Astrocyte of the hippocampus (primary cell): ENCODE measurements around the gene CCNA2.

Experiments used
- DNase-seq: peaks from one replicate; pipeline ENCODE4 v3.0.0; 2011; ENCODE audit warnings: low read depth, low spot score

CCNA2 gene

GRCh38 chr4:121823505-121824170 is at the start of gene CCNA2:
Gene CCNA2, minus strand, starts transcription at chr4:121823883. Its CDS starts 255 bp downstream, at chr4:121823628.
- DNase-seq: peak; percentile 98

- DNase-seq: peak; percentile 99
These were observed 46.4 kb upstream of the CCNA2 start, which contains the start of gene BBS7 for GRCh38 chr4:121869841-121870822. Gene BBS7, minus strand, starts transcription at chr4:121870474. Its CDS starts 161 bp downstream, at chr4:121870313.

DNA sequence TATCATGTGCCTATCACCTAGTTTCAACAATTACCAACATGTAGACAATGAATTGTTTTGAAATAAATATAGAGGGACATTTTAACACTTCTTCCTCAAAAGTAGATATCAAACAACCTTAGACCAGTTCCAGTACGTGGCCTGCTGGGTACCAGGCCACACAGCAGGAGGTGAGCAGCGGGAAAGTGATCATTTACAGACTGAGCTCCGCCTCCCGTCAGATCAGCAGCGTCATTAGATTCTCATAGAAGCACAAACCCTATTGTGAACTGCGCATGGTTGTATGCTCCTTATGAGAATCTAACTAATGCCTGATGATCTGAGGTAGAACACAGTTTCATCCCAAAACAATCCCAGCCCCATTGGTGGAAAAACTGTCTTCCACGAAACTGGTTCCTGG is 40.1 kb upstream of the CCNA2 start:
- peak; percentile 3 for DNase-seq

- no peak for DNase-seq
These were observed 37.7 kb upstream of the CCNA2 start for GRCh38 chr4:121861426-121861825.

DNA sequence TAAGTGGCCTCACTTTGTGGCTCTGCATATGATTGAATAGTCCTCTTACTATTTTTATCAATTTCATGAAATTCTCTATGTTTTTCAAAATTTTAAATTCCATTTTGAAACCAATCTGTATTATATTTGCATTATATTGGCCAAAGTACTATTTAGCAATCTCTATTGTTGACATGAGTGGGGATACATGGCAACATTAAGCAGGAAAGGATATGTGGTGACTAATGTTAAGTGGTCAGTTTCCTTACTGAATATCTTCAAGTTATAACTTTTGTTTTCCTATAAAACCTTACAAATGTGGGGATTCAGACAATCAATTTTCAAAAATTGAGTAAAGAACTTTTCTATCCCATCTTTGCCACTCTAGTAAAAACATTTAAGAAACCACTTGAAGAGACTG is 36.4 kb upstream of the CCNA2 start:
- DNase-seq: no peak

DNA sequence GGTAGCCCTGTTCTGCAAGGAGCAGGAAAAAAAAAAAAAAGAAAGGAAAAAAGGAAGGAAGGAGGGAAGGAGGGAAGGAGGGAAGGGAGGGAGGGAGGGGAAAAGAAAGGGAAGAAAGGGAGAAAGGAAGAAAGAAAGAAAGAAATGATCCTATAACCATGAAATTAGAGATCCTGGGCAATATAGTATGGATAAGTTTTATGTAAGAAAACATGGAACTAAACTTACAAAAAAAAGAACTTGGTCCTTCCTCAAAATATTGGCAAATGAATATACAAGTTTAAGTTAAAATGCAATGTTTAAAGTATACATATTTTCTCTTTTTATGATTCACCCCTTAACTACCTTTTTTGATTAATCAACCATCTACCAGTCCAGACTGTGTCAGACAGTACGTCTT is 27.7 kb upstream of the CCNA2 start:
- DNase-seq: no peak

- DNase-seq: no peak
These were observed 23.0 kb upstream of the CCNA2 start for GRCh38 chr4:121846662-121847061.

- no peak for DNase-seq
These were observed 19.2 kb upstream of the CCNA2 start for GRCh38 chr4:121842862-121843261.

DNA sequence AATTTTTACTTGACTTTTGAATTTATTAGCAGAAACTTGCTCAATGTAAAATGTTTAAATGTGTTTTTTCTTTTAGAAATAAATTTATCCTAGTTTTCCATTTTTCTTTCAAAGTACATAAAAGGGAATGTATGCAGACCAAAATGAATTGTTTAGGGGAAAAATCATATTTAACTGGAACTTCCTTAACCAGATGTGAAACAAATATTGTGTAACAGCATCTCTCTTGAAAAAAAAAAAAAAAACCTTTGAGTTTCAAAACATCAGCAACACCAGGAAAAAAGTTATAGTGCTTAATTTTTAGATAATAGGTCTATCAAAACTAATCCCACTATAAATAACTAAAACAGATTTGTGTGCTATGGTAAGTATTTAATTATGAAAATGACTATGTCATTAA is 14.5 kb upstream of the CCNA2 start:
- no peak for DNase-seq

DNA sequence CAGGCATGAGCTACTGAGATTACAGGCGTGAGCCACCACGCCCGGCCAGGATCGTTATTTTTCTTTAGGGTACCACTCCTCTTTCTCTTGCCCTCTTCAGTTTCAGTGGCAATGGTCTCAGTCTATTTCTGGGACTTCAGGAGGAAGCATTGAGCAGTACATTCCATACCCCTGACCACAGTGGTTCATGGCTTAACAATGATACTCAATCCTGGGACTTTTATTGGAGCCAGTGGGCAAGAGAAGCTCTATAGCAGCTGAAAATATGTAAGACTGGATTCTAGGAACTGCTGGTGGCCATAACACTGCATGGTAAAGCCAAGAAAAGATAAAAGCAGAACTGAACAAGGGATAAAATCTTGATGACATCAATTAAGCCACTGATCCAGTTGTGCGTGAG is 5.8 kb upstream of the CCNA2 start:
- no peak for DNase-seq

DNA sequence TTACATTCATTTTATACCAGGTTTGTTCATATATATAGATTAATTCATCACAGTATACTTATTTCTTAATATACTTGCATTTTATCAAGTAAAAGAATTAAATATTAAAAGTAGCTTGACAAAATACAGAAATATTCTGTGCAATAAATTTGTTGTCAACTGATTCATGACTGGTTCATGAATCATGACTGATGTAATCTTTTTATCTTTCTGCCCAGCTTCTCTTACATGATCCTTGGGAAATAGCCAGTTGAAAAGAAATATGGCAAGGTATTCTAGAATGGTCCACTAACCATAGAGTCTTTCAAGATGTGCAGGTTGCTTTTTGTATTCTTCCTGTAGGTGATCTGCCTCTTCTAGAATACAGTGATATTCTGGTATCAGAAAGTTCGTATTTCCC is 4.2 kb upstream of the CCNA2 start:
- DNase-seq: no peak

DNA sequence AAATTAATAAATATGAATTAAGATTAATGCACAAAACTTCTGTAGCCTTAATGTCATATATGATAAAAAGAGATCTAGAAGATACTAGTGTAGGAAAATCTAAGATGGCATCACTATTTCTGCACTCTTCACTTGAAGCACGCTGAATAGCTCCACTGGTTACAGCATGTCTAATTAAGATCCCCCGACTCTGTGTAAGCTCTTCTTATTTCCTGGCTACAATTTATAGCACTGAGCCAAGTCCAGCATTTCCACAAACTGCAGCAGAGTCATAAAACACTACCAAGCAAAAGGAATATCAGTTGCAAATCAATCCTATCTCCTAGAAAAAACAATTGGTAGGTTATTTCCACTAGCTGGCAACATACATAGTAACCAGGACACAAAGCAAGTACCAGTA is 1.3 kb upstream of the CCNA2 start:
- DNase-seq: no peak

- no peak for DNase-seq
These were observed 466 bp upstream of the CCNA2 start for GRCh38 chr4:121824171-121824527.

GRCh38 chr4:121822796-121823504 is 733 bp downstream of the CCNA2 start:
- DNase-seq: peak; percentile 58

GRCh38 chr4:121822047-121822446 is 1.6 kb downstream of the CCNA2 start:
- no peak for DNase-seq

DNA sequence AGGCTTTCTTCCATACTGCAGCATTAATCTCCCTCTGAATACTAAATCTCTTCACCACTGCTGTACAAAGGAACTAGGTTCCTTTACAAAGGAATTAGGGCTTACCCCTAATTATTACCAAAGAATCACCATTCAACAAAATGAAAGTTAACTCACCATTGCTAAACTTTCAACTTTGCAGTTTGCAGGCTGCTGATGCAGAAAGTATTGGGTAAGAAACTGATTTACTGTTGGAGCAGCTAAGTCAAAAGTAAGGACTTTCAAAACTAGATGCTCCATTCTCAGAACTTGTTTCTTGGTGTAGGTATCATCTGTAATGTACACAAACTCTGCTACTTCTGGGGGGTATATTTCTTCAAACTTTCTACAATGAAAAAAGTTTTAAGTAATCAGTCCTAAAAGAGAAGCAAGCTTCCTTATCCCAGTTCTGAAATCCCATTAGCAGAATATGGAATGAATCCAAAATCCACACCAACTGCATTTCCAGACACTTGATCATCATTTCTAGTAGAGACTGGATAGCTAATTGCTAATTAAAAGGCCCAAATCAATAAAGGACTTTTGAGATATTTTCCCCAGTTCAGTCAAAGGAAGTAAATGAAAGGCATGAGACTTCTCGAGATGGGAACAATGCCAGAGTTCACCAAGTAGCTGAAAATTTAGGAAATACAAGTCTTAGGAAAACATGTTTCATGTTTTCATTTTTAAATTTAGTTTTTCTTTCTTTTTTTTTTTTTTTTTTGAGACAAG is 4.3 kb downstream of the CCNA2 start:
- peak; percentile 75 for DNase-seq

GRCh38 chr4:121818215-121818614 is 5.5 kb downstream of the CCNA2 start:
- no peak for DNase-seq

DNA sequence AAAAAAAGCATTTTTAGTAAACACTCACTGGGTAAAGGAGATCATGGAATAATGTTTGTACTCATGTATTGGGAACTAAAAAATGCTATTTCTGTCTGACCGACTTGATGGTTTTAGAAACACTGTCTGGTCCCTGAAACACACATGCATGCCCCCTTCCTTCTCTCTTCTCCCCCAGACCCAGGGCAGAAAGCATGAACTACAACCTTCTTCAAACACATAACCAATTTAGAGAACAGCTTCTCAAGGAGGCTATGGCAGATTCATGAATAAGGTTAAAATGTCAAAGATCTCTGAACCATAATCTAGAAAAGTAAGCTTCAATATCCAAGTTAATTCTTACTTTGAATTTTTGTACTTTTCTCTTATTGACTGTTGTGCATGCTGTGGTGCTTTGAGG is 6.0 kb downstream of the CCNA2 start:
- no peak for DNase-seq

DNA sequence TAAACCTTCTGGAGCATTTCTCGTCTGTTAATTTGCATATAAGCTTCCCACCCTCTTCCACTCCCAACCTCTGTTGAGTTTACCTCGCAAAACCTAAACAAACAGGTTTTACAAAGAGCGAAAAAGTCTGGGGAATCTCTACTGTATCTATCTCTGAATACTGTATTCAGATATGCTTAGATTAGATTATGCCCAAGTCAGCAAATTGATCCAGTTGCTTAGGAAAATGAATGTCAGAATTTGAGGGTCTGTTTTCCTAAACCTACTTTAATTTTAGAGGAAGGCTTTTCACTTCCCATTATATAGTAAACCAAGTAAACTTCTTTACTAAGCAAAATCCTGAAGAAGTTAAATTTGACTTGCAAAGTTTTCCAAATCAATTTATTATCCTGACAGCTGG is 6.7 kb downstream of the CCNA2 start:
- DNase-seq: no peak

DNA sequence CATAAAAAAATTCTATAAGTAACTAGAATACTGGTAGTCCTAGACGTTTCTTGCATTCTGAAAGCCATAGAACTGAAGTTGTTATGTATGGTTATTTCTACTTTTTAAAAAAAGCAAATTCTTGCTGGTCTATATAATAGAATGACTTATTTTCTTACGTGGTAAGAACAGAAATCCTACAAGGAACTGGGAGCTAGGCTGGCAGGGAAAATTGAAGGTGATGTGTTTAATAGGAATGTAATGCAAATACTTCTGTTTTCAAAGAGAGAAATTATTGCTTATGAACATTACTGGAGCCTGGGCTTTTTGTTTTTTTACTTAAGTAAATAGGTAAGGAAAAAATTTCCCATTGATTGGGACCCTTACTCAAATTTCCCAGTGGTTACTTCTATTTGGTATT is 8.9 kb downstream of the CCNA2 start:
- DNase-seq: no peak

GRCh38 chr4:121811122-121811521 is 12.6 kb downstream of the CCNA2 start:
- DNase-seq: no peak

GRCh38 chr4:121806411-121806810 is 17.3 kb downstream of the CCNA2 start:
- no peak for DNase-seq
